Stomach (tissue), 9 donors: ENCODE measurements around the gene PLEKHA5. TPM values are rescaled to one million over a fixed set of nuclear protein-coding genes. Genes with fewer than 3 reads are reported as not detected.
"Not testable (repeated sequence)": the region's sequence is repeated elsewhere in the genome, so short reads cannot be mapped to it uniquely, and the experiment has no call there.

Experiments used
- DNase-seq, 2 donors: peaks; one replicate each; pipeline versions ENCODE4 v3.0.0 to v3.0.0-alpha.2; 2013 to 2019
- H3K27ac ChIP-seq, 5 donors: fragments of 200-600 bp in 4 of 5; sonication (generic) in 4 of 5; one replicate each; pipeline ENCODE4 v1.5.1; 2013 to 2019; ENCODE audit warnings: mild to moderate bottlenecking in 1 of 5, moderate library complexity in 1 of 5
- H3K27me3 ChIP-seq, 3 donors: fragments of 200-600 bp; sonication (generic); one replicate each; pipeline ENCODE4 v1.5.1; 2017 to 2019; ENCODE audit warnings: mixed run types in 1 of 3
- H3K36me3 ChIP-seq, 4 donors: fragments of 200-600 bp; sonication (generic); 1 replicate in 3 of 4; 2 replicates in 1 of 4; pipeline ENCODE4 v1.5.1; 2016 to 2019
- H3K4me1 ChIP-seq, 4 donors: fragments of 200-600 bp; sonication (generic); one replicate each; pipeline ENCODE4 v1.5.1; 2016 to 2019
- H3K4me3 ChIP-seq, 4 donors: fragments of 200-600 bp; sonication (generic) in 3 of 4; one replicate each; pipeline ENCODE4 v1.5.1; 2016 to 2019; ENCODE audit warnings: mild to moderate bottlenecking in 1 of 4
- H3K9me3 ChIP-seq, 4 donors: fragments of 200-600 bp; sonication (generic); one replicate each; pipeline ENCODE4 v1.5.1; 2016 to 2019
- EP300 ChIP-seq: sonication (generic); formaldehyde crosslinking; IDR thresholded peaks from one replicate; pipeline ENCODE4 v1.6.1; 2017; ENCODE audit warnings: antibody characterized with exemption
- POLR2A ChIP-seq, 4 donors: fragments of 450-650 bp; IDR thresholded peaks; one replicate each; pipeline ENCODE4 v1.6.1; 2016; ENCODE audit warnings: antibody characterized with exemption in 4 of 4, control low read depth in 2 of 4, mild to moderate bottlenecking in 1 of 4, moderate library complexity in 1 of 4
- POLR2AphosphoS5 ChIP-seq, 3 donors: sonication (generic); formaldehyde crosslinking; IDR thresholded peaks; one replicate each; pipeline ENCODE4 v1.6.1; 2016; ENCODE audit warnings: antibody characterized with exemption in 3 of 3
- WGBS, 5 donors: extraction: QIAGEN DNeasy Blood & Tissue Kit in 3 of 5; methylation state at CpG; one replicate each; pipeline versions ENCODE4 v1.1.5 to v1.1.7; 2013 to 2018; 5-methylcytosine and 5-hydroxymethylcytosine counted together
- intact Hi-C: fragments of 100-400 bp; cut with DNase I; formaldehyde crosslinking; loops from one replicate; pipeline ENCODE4 v1.15.1; 2023; ENCODE audit warnings: low total_unique reads
- polyA plus RNA-seq, 3 donors: library from polyadenylated mRNA; stranded (reverse); fragments of 200-250 nt; gene quantifications; one replicate each; pipeline ENCODE4 v1.2.3, GENCODE V29; 2013
- total RNA-seq, 5 donors: library from RNA; depleted of rRNA; stranded (reverse); fragments of >200 nt; gene quantifications; one replicate each; pipeline versions ENCODE4 v1.1.0 to v1.2.3, GENCODE V29; 2014 to 2016
- TF ChIP-seq, protein P1 (sequence below), 7 experiments: fragments of 450-650 bp in 4 of 7; fragments of 200-600 bp in 3 of 7; sonication (generic) in 3 of 7; IDR thresholded peaks; one replicate each; pipeline ENCODE4 v1.5.1; 2016 to 2019; ENCODE audit warnings: antibody characterized with exemption in 7 of 7, control low read depth in 2 of 7, mild to moderate bottlenecking in 1 of 7
- donor health status: healthy with polysubstance abuse.
- donor health status: Bipolar disorder and iron deficiency.
- donor health status: healthy.

PLEKHA5 gene
- total and polyA plus RNA-seq, 8 donors: 13.8 to 156 (median 36.6) TPM

DNA sequence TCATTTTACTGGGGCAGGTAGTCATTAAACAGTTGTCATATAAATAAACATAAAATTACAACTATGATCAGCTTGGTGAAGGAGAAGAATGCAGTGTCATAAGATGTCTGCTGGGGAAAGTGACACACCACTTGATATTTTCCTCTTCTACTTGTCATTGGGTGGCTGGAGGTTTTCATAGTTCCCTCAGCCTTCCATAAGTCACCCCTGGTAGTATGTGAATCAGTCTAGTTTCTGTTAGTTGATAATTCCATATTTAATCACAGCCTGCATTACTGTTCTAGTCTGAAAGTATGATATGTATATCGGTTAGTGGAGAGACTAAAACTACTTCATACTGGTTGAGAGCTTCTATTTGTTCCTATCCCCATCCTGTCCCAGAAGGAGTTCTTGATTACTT lies 38.2 kb downstream of the PLEKHA5 start:
- Histone ChIP-seq H3K36me3 (no peaks in the 10 kb centered on the region), H3K27me3 (no peaks in the 10 kb centered on the region), H3K4me1 (peaks cover 8 to 39% (median 19%) of the 10 kb centered on the region in 4 donors), H3K27ac (no peak overlapping the region), H3K9me3 (no peaks in the 10 kb centered on the region), H3K4me3 (no peak overlapping the region)
- 78 to 98% (median 93%) methylated on average over 1 of the region's 1 CpG for WGBS, 5 donors
- no peak for DNase-seq
- intact Hi-C loops: no loop called here
- TF ChIP-seq, protein P1, sequence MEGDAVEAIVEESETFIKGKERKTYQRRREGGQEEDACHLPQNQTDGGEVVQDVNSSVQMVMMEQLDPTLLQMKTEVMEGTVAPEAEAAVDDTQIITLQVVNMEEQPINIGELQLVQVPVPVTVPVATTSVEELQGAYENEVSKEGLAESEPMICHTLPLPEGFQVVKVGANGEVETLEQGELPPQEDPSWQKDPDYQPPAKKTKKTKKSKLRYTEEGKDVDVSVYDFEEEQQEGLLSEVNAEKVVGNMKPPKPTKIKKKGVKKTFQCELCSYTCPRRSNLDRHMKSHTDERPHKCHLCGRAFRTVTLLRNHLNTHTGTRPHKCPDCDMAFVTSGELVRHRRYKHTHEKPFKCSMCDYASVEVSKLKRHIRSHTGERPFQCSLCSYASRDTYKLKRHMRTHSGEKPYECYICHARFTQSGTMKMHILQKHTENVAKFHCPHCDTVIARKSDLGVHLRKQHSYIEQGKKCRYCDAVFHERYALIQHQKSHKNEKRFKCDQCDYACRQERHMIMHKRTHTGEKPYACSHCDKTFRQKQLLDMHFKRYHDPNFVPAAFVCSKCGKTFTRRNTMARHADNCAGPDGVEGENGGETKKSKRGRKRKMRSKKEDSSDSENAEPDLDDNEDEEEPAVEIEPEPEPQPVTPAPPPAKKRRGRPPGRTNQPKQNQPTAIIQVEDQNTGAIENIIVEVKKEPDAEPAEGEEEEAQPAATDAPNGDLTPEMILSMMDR (IDR thresholded peaks at IDR 0.05): no peak
- TF ChIP-seq POLR2A (IDR thresholded peaks at IDR 0.05): no peak
- TF ChIP-seq POLR2AphosphoS5 (IDR thresholded peaks at IDR 0.05): no peak
- no peak for TF ChIP-seq EP300

DNA sequence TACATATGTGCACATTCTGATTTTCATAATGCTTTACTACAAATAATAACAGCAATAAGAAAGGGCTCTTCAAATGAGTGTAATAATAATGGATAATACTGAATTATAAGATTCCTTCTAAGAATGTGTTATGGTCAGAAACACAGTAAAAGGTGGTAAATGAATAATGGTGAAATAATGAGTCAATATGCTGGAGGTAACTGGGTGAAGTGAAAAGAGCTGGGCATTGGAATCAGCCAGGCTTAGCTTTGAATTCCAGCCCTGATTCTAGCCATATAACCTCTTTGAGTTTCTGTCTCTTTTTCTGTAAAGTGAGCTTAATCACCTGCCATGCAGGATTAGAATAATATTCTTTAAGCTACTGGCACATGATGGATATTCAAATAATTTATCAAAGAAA lies 39.1 kb downstream of the PLEKHA5 start:
- Histone ChIP-seq H3K27ac (no peak overlapping the region), H3K9me3 (no peaks in the 10 kb centered on the region), H3K36me3 (no peaks in the 10 kb centered on the region), H3K4me1 (peaks cover 8 to 39% (median 19%) of the 10 kb centered on the region in 4 donors), H3K4me3 (no peak overlapping the region), H3K27me3 (no peaks in the 10 kb centered on the region)
- TF ChIP-seq, protein P1 (IDR thresholded peaks at IDR 0.05): no peak
- TF ChIP-seq POLR2AphosphoS5 (IDR thresholded peaks at IDR 0.05) (no peak), POLR2A (IDR thresholded peaks at IDR 0.05) (no peak), EP300 (no peak)
- no peak for DNase-seq
- intact Hi-C loops: no loop called here

DNA sequence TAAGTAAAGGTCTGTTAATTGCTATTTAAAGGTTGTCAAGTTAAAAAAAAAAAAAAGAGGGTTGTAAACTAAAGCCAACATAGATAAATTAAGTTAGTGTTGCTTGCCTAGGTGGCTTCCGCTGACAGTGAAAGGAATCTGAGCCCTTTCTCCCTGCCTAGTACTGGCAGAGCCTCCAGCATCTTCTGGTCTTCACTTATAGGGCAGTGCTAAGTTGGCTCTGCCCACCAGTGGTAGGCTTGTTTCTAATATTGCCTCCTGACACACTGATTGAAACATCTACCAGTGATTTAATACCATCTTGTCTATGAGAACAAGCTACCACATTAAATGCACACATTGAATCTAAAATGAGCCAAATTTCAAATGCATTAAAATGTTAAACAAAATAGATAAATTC lies 39.7 kb downstream of the PLEKHA5 start:
- intact Hi-C loops: no loop called here
- no peak for DNase-seq
- H3K4me1 ChIP-seq: peaks cover 8 to 43% (median 18%) of the 10 kb centered on the region in 4 donors
- H3K36me3 ChIP-seq: no peaks in the 10 kb centered on the region
- TF ChIP-seq POLR2AphosphoS5 (IDR thresholded peaks at IDR 0.05) (no peak), POLR2A (IDR thresholded peaks at IDR 0.05) (no peak), EP300 (no peak)
- TF ChIP-seq, protein P1 (IDR thresholded peaks at IDR 0.05): no peak
- no peaks in the 10 kb centered on the region for H3K9me3 ChIP-seq
- H3K4me3 ChIP-seq: no peak overlapping the region
- H3K27ac ChIP-seq: no peak overlapping the region
- 85 to 100% (median 97%) methylated on average over 1 of the region's 1 CpG for WGBS, 5 donors
- H3K27me3 ChIP-seq: no peaks in the 10 kb centered on the region

DNA sequence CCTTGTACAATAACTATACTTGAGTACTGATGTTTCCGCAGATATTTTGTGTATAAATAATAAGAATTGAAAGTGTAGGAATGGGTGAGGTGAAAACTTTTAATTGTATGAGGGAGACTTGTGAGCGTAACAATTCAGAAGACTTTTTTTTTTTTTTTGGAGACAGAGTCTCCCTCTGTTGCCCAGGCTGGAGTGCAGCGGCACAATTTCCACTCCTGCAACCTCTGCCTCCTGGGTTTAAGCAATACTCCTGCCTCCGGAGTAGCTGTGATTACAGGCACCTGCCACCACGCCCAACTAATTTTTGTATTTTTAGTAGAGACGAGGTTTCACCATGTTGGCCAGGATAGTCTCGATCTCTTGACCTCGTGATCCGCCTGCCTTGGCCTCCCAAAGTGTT lies 40.8 kb downstream of the PLEKHA5 start:
- H3K27ac ChIP-seq, DNase-seq, H3K27me3 ChIP-seq, H3K9me3 ChIP-seq, H3K36me3 ChIP-seq, H3K4me3 ChIP-seq, intact Hi-C loops: not testable (repeated sequence)
- H3K4me1 ChIP-seq: peaks cover 8 to 42% (median 13%) of the 10 kb centered on the region in 4 donors
- 91 to 96% (median 93%) methylated on average over 9 of the region's 9 CpGs for WGBS, 5 donors

DNA sequence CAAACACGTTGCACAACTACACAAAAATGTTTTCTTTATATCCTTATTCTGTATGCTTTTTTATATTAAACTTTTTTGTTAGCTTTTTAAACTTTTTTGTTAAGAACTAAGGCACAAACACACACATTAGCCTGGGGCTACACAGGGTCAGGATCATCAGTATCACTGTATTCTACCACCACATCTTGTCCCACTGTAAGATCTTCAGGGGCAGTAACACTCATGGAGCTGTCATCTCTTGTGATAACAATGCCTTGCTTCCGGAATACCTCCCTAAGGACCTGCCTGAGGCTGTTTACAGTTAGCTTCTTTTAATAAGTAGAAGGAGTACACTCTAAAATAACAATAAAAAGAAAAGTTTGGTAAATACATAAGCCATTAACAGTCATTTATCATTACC lies 42.2 kb downstream of the PLEKHA5 start:
- no peak for DNase-seq
- peaks cover 0 to 3% (median 0%) of the 10 kb centered on the region in 4 donors for H3K36me3 ChIP-seq
- no peak overlapping the region for H3K27ac ChIP-seq
- peaks cover 0 to 31% (median 1%) of the 10 kb centered on the region in 4 donors for H3K4me1 ChIP-seq
- TF ChIP-seq, protein P1 (IDR thresholded peaks at IDR 0.05): no peak
- no peak for TF ChIP-seq POLR2A (IDR thresholded peaks at IDR 0.05)
- TF ChIP-seq EP300: no peak
- TF ChIP-seq POLR2AphosphoS5 (IDR thresholded peaks at IDR 0.05): no peak
- H3K27me3 ChIP-seq: no peaks in the 10 kb centered on the region
- no peaks in the 10 kb centered on the region for H3K9me3 ChIP-seq
- no peak overlapping the region for H3K4me3 ChIP-seq
- 80 to 87% (median 83%) methylated on average over 2 of the region's 2 CpGs for WGBS, 5 donors
- intact Hi-C loops: no loop called here
